8988T (cell line): ENCODE results near the gene KMT2A.
"Not testable (repeated sequence)": the region's sequence is repeated elsewhere in the genome, so short reads cannot be mapped to it uniquely, and the experiment has no call there.

Experiments used
- DNase-seq: peaks from one replicate; pipeline ENCODE4 v3.0.0; 2011

The KMT2A gene

DNA sequence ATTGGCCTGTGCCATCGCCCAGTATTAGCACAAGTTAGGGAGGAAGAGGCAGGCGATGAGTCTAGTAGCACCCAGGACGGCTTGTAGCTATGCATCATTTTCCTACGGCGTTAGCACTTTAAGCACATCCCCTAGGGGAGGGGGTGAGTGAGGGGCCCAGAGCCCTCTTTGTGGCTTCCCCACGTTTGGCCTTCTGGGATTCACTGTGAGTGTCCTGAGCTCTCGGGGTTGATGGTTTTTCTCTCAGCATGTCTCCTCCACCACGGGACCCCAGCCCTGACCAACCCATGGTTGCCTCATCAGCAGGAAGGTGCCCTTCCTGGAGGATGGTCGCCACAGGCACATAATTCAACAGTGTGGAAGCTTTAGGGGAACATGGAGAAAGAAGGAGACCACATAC lies 99.0 kb downstream of the KMT2A start:
- no peak for DNase-seq

DNA sequence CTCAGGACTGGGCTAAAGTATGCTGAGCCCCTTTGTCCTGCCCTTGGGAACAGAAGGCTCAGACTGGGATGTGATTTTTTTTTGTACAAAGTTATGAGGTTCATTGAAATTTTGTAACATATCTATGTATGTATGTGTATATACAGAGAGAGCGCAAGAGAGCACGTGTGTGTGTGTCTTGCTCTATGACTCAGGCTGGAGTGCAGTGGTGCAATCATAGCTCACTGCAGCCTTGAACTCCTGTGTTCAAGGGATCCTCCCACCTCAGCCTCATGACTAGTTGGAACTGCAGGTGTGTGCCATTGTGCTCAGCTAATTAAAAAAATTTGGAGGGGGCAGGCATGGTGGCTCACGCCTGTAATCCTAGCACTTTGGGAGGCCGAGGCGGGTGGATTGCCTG lies 100.4 kb downstream of the KMT2A start:
- no peak for DNase-seq

DNA sequence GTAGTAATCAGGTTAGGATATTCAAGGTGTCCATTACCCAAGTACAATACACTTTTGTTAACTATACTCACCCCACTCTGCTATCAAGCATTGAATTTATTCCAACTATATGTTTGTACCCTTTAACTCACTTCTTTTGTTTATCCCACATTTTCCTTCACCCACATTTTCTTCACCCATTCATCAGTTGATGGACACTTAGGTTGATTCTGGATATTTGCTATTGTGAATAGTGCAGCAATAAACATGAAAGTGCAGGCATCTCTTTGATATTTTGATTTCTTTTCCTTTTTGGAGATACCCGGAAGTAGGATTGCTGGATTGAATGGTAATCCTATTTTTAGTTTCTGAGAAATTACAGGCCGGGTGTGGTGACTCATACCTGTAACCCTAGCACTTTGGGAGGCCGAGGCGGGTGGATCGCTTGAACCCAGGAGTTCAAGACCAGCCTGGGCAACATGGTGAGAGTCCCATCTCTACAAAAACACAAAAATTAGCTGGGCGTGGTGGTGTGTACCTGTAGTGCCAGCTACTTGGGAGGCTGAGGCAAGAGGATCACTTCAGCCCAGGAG lies 101.2 kb downstream of the KMT2A start:
- DNase-seq: no peak

DNA sequence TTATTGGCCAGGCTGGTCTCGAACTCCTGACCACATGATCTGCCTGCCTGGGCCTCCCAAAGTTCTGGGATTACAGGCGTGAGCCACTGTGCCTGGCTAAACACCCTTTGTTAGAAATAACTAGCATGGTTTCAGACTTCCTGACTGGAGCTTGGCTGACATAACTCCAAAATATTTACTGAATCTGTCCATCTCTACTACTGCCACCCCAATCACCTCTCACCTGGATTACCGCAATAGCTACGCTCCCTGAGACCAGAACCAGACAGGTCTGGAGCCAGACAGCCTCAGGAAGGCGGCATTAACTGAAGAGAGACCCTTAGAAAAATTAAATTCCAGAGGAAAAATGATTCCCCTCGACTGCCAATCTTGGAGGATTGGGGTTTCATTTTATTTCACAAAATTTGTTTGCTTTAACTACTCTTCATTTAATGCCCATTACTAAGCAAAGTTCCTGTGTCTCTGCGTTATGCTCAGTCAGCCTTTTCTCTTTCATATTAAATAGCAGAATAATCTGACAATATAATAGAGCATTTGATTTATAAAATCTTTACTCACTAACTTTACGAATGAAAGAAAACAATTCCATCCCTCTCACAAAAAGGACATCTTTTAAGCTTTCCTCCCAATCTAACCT lies 107.8 kb downstream of the KMT2A start:
- DNase-seq: no peak

DNA sequence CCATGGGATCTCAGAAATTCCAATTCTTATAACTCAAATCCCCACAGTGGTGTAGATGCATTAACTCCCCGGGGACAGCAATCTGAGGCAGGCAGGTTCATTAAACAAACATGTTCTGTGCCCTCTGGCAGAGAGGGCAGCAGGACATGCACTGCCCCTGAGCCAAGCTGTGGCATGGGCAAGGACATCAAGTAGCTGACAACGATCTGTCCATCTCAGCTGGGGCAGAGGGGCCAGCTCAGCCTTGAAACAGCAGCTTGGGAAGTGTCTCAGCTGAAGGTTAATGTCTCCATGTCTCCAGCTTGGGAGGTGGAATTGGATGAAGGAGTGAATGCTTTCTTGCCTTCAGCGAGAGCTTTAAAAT lies 108.3 kb downstream of the KMT2A start:
- no peak for DNase-seq

DNA sequence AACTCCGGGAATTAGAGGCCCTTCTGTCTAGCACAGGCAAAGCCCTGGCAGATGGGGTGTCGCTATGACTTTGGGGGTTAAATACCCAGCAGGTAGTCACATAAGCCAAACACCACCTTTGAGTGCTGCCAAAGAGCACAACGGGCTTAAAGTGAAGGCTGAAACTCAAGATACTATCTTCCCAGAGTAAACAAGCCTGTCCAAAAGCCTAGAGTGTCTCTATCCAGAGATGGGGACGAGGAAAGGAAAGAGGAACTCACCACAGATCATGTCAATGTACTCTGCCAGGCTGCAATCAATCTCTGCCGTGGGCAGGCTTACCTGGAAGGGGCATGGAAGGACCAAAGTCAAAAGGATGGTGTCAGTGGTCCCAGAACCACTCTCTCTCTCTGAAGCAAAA lies 109.2 kb downstream of the KMT2A start:
- no peak for DNase-seq

DNA sequence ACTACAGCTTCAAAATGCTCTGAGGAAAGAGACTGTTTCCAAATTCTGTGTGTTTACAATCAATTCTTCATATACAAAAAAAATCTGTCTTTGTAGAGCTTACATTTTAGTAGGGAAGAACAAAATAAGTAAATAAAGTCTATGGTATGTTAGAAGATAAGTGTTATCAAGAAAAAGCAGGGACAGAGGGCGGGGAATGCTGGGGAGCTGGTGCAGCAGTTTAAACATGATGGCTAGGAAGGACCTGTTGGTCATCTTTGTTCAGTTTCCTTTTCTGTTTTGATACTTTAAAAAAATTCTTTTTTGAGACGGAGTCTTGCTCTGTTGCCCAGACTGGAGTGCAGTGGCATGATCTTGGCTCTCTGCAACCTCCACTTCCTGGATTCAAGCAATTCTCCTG lies 110.8 kb downstream of the KMT2A start:
- DNase-seq: no peak

DNA sequence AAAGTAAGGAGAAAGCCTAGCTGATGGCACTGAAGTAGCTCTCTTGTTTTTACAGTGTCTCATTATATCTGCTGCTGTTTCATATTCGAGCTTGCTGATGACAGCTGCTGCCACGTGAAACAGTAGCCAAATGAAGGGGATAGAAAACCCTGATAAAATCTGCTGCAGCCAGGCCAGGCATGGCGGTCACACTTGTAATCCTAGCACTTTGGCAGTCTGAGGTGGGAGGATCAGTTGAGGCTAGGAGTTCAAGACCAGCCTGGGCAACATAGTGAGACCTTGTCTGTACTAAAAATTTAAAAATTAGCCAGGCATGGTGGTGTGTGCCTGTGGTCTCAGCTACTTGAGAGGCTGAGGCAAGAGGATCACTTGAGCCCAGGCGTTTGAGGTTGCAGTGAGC lies 116.0 kb downstream of the KMT2A start:
- DNase-seq: no peak

DNA sequence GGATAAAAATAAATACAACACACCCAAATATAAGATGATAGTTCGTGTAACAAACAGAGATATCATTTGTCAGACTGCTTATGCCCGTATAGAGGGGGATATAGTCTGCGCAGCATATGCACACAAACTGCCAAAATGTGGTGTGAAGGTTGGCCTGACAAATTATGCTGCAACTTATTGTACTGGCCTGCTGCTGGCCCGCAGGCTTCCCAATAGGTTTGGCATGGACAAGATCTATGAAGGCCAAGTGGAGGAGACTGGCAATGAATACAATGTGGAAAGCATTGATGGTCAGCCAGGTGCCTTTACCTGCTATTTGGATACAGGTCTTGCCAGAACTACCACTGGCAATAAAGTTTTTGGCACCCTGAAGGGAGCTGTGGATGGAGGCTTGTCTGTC lies 124.5 kb downstream of the KMT2A start:
- no peak for DNase-seq

DNA sequence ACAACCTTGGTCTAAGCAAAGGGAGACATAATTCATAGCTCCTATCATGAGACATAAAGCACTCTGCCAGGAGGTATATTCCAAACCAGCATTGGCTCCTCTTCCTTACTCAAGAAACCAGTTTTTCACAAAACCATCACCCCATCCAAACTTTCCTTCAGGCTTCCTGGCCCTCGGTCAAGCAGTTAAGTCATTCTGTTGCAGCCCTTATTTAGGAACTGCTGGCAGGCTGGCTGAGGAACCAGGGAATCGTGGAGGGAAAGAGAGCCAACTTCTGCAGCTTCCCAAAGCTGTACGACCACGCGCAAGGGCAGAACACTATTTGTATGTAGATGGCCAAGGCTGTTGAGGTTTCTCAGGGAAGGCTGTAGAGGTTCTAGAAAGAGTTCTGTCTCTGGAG lies 128.8 kb downstream of the KMT2A start:
- no peak for DNase-seq

DNA sequence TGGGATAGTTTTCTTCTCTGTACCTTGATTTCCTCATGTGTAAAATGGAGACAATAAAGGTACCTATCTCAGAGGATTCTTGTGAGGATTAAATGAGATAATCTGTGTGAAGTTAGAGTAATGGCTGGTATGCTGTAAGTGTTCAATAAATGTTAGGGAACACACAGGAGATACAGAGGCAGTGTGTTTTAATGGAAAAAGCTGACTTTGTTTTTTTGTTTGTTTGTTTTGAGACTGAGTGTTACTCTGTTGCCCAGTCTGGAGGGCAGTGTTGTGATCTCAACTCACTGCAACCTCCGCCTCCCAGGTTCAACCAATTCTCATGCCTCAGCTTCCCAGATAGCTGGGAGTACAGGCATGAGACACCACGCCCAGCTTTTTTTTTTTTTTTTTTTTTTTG lies 133.4 kb downstream of the KMT2A start:
- DNase-seq: no peak

DNA sequence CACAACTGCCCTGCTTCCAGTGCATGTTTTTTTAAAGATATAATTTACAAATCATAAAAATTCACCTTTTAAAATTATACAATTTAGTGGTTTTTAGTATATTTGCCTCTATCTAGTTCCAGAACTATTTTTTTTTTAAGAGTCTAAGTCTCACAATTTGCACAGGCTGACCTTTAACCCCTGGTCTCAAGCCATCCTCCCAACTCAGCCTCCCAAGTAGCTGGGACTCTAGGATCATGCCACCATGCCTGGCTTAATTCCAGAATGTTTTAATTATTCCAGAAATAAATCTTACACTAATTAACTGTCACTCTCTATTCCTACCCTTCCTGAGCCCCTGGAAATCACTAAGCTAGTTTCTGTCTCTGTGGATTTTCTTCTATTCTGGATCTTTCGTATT lies 134.5 kb downstream of the KMT2A start:
- no peak for DNase-seq

DNA sequence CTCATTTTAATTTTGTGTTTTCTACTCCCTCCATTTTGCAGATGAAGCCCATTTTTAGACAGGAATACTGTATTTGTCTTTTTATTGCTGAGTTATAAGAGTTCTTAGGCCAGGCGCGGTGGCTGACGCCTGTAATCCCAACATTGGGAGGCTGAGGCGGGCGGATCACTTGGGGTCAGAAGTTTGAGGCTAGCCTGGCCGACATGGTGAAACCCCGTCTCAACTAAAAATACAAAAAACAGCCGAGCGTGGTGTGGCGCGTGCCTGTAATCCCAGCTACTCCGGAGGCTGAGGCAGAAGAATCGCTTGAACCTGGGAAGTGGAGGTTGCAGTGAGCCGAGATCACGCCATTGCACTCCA lies 135.4 kb downstream of the KMT2A start:
- DNase-seq: not testable (repeated sequence)

DNA sequence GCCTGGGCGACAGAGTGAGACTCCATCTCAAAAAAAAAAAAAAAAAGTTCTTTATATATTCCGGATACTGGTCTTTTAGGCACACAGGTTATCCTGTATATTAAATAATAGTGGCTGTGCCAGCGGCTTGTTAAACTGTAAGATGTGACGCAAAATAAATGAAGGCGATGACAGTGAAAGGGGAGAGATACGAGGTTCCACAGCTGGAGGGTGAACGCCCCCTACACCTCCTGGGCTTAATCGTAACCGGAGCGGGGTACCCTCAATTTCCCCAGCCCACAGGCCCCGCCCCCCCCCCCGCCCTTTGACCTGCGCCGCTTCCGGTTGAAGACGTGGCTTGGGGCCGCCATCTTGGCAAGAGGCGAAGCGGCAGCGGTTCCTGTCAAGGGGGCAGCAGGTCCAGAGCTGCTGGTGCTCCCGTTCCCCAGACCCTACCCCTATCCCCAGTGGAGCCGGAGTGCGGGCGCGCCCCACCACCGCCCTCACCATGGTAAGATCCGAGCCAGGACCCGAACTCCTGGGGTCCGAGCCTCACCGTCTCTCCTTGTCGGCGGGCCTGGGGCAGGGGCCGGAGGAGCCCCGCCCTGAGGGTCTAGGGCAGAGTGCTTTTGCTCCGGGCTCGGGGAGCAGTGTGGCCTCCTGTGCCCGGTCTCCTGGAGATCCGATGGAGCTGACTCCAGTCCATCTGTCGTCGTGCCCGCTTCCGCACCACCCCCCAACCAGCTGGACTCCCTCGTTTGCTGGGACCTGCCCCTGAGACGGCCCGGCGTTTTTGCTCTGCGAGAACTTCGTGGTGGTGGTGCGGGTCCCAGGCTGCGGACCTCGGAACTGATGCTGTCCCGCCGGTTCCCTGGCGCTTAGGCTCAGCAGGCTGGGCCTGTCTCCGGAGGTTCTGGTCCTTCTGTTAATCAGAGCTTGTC lies 136.0 kb downstream of the KMT2A start, which contains the start of gene ARCN1:
Gene ARCN1, plus strand, starts transcription at position 349 of the 920 bp plus-strand sequence. Its CDS starts 139 bp downstream, at position 488.
- peak; percentile 66 for DNase-seq

DNA sequence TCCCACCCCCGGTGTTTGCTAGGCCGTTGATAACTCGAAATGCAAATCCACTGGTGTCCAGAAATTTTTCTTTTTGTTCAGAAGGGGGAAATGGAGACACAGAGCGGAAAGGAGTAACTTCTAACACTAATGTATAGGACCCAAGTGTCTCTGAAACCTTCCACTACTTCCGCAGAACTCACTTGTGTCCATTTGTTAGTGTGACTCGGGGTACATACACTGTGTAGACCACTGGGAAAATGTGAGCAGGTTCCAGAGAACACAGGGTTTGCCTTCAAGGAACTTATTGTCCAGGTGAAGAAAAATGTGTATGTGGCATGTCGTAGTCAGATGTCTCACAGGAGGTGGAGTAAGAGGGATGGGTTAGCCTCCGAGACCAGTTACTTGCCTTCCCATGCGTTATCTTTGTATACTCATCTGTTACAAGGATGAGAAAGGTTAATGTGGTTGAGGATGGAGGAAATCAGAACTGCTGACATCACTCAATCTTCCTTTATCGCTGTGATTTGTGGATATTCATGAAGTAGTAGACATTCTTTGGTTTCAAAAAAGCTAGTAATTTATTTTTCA lies 136.8 kb downstream of the KMT2A start:
- DNase-seq: no peak

DNA sequence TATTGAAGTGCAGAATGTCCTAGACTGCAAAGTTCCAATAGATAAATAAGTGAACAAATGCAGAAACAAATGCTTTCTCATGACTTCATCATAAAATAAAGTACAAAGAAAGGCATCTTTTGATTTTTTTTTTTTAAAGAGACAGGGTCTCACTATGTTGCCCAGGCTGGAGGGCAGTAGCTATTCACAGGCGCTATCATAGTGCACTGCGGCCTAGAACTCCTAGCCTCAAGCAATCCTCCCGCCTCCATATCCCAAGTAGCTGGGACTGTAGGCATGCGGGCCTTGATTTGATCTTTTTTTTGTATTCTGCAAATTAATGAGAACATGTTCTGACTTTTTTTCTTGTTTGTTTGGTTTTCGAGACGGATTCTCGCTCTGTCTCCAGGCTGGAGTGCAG lies 138.3 kb downstream of the KMT2A start:
- DNase-seq: no peak
